Endodermal cell (in vitro differentiated cells): Measurements from ENCODE around the gene MUC22. TPM values are rescaled to one million over a fixed set of nuclear protein-coding genes. Genes with fewer than 3 reads are reported as not detected.

Source experiments
- DNase-seq: peaks from one replicate; pipeline ENCODE4 v3.0.0-alpha.2; 2017
- H3K27ac ChIP-seq: 2 replicates; pipeline ENCODE4 v1.5.1; 2013; ENCODE audit warnings: mild to moderate bottlenecking, low read depth, low read length, moderate library complexity
- H3K27me3 ChIP-seq: 2 replicates; pipeline ENCODE4 v1.6.1; 2013; ENCODE audit warnings: mild to moderate bottlenecking, low read length, moderate library complexity; ENCODE audit not compliant: insufficient read depth, control insufficient read depth, poor library complexity, severe bottlenecking
- H3K36me3 ChIP-seq: 2 replicates; pipeline ENCODE4 v1.7.0; 2013; ENCODE audit warnings: mild to moderate bottlenecking, low read length, moderate library complexity; ENCODE audit not compliant: control insufficient read depth, insufficient read depth
- H3K4me1 ChIP-seq: one replicate; pipeline ENCODE4 v1.7.0; 2013; ENCODE audit warnings: low read length; ENCODE audit not compliant: control insufficient read depth, insufficient read depth
- H3K4me3 ChIP-seq: 2 replicates; pipeline ENCODE4 v1.5.1; 2013; ENCODE audit warnings: mild to moderate bottlenecking, low read length, moderate library complexity
- H3K9ac ChIP-seq: 2 replicates; pipeline ENCODE4 v1.6.1; 2013; ENCODE audit warnings: mild to moderate bottlenecking, low read length, moderate library complexity; ENCODE audit not compliant: poor library complexity, severe bottlenecking; ENCODE audit errors: extremely low read depth
- H3K9me3 ChIP-seq: 2 replicates; pipeline ENCODE4 v1.6.1; 2013; ENCODE audit warnings: mild to moderate bottlenecking, low read length, moderate library complexity; ENCODE audit not compliant: control insufficient read depth
- H3K27ac Mint-ChIP-seq: 2 replicates; pipeline ENCODE4 v1.8.0; 2020; ENCODE audit warnings: mixed read lengths
- H3K27me3 Mint-ChIP-seq: 2 replicates; pipeline ENCODE4 v1.8.0; 2021; ENCODE audit warnings: mild to moderate bottlenecking, mixed read lengths; ENCODE audit not compliant: insufficient read depth
- H3K36me3 Mint-ChIP-seq: 2 replicates; pipeline ENCODE4 v1.8.0; 2020; ENCODE audit warnings: low read depth, mixed read lengths
- H3K4me1 Mint-ChIP-seq: 2 replicates; pipeline ENCODE4 v1.8.0; 2020; ENCODE audit warnings: mixed read lengths
- H3K4me3 Mint-ChIP-seq: 2 replicates; pipeline ENCODE4 v1.8.0; 2020; ENCODE audit warnings: mild to moderate bottlenecking, moderate library complexity, mixed read lengths
- H3K9me3 Mint-ChIP-seq: 2 replicates; pipeline ENCODE4 v1.8.0; 2020; ENCODE audit warnings: mild to moderate bottlenecking, mixed read lengths
- CTCF ChIP-seq: fragments of 200-600 bp; sonication (generic); conservative IDR thresholded peaks from 2 replicates; pipeline ENCODE4 v1.5.0; 2021; ENCODE audit warnings: antibody characterized with exemption, mild to moderate bottlenecking
- WGBS, 2 experiments: methylation state at CpG; one replicate each; pipeline versions ENCODE4 v1.1.5 to v1.1.7; 2013; ENCODE audit warnings: missing lambda C conversion rate in 2 of 2, mixed read lengths in 1 of 2; ENCODE audit not compliant: insufficient coverage in 1 of 2, insufficient read length in 1 of 2; 5-methylcytosine and 5-hydroxymethylcytosine counted together
- long read RNA-seq, 4 experiments: library from polyadenylated mRNA in 2 of 4; library from RNA in 1 of 4; library from capped mRNA in 1 of 4; stranded (forward) in 3 of 4; unstranded in 1 of 4; transcript quantifications; one replicate each; pipeline ENCODE4 v2.0.0, GENCODE V29; 2020 to 2021; ENCODE audit warnings: inconsistent platforms in 1 of 4
- polyA plus RNA-seq, 2 experiments: library from polyadenylated mRNA; stranded (reverse); fragments of 50-300 nt; gene quantifications; one replicate each; pipeline ENCODE4 v1.2.3, GENCODE V29; 2013
- total RNA-seq, 2 donors: library from RNA; stranded (reverse); fragmentation: NEBNext Ultra II Directional in 1 of 2; extraction: Animal tissue kit (Norgen Biotek cat#: 25700) in 1 of 2; gene quantifications; 2 replicates in 1 of 2; 3 replicates in 1 of 2; pipeline ENCODE4 v1.2.1, GENCODE V29; 2021

MUC22 gene
- total RNA-seq = not detected
- polyA plus RNA-seq (2013, experiment 1 of 2) = not detected
- polyA plus RNA-seq (2013, experiment 2 of 2) = not detected
- long read RNA-seq, experiment 1 = 0 reads
- long read RNA-seq, experiment 2 = 0 reads
- long read RNA-seq, experiment 3 = 0 reads
- long read RNA-seq, experiment 4 = 0 reads

- Mint-ChIP-seq H3K4me3 (no peak within 1 kb of the TSS), H3K36me3 (no peaks in the 10 kb centered on the region), H3K27ac (no peak within 1 kb of the TSS), H3K9me3 (peaks cover 2% of the 10 kb centered on the region), H3K27me3 (peaks cover 10% of the 10 kb centered on the region), H3K4me1 (peaks cover 2% of the 10 kb centered on the region)
- Histone ChIP-seq H3K4me1 (no peaks in the 10 kb centered on the region), H3K9ac (no peak within 1 kb of the TSS), H3K36me3 (no peaks in the 10 kb centered on the region), H3K27ac (no peak within 1 kb of the TSS), H3K27me3 (no peaks in the 10 kb centered on the region), H3K9me3 (no peaks in the 10 kb centered on the region), H3K4me3 (no peak within 1 kb of the TSS)
- 94 to 99% methylated on average over 2 to 4 of the region's 4 CpGs for WGBS, 2 experiments
- TF ChIP-seq CTCF = no peak
- no peak for DNase-seq
These were observed at the start of gene MUC22 for GRCh38 chr6:31010393-31011060. Gene MUC22, plus strand, starts transcription at chr6:31010474. Its CDS starts 233 bp downstream, at chr6:31010707.

- no peak overlapping the region for H3K9ac ChIP-seq
- peaks cover 3% of the 10 kb centered on the region for H3K9me3 Mint-ChIP-seq
- H3K27ac Mint-ChIP-seq = no peak overlapping the region
- H3K4me3 ChIP-seq = no peak overlapping the region
- H3K36me3 Mint-ChIP-seq = no peaks in the 10 kb centered on the region
- peaks cover 44% of the 10 kb centered on the region for H3K27me3 Mint-ChIP-seq
- H3K27me3 ChIP-seq = peaks cover 11% of the 10 kb centered on the region
- 89 to 96% methylated on average over 5 to 8 of the region's 9 CpGs for WGBS, 2 experiments
- H3K9me3 ChIP-seq = no peaks in the 10 kb centered on the region
- H3K4me1 Mint-ChIP-seq = peaks cover 8% of the 10 kb centered on the region
- no peak for TF ChIP-seq CTCF
- DNase-seq = no peak
- H3K4me1 ChIP-seq = no peaks in the 10 kb centered on the region
- no peak overlapping the region for H3K4me3 Mint-ChIP-seq
- H3K36me3 ChIP-seq = no peaks in the 10 kb centered on the region
- no peak overlapping the region for H3K27ac ChIP-seq
These were observed 49.2 kb upstream of the MUC22 start for GRCh38 chr6:30960907-30961673.

- DNase-seq = no peak
- Mint-ChIP-seq H3K36me3 (no peaks in the 10 kb centered on the region), H3K27ac (no peak overlapping the region), H3K4me3 (no peak overlapping the region), H3K27me3 (peaks cover 31% of the 10 kb centered on the region), H3K4me1 (peaks cover 9% of the 10 kb centered on the region), H3K9me3 (peaks cover 3% of the 10 kb centered on the region)
- Histone ChIP-seq H3K4me1 (no peaks in the 10 kb centered on the region), H3K9ac (no peak overlapping the region), H3K9me3 (no peaks in the 10 kb centered on the region), H3K36me3 (no peaks in the 10 kb centered on the region), H3K4me3 (no peak overlapping the region), H3K27ac (no peak overlapping the region), H3K27me3 (peaks cover 4% of the 10 kb centered on the region)
- TF ChIP-seq CTCF = no peak
These were observed 47.6 kb upstream of the MUC22 start for GRCh38 chr6:30962716-30963115.
